PC-3 (cell line): ENCODE measurements around the gene TMEM213. TPM values are rescaled to one million over a fixed set of nuclear protein-coding genes. Genes with fewer than 3 reads are reported as not detected.

Source experiments
- ATAC-seq: fragments of 200-7000 bp; cut with Tn5 transposase; 2 replicates; pipeline ENCODE4 v1.9.1; 2020; ENCODE audit warnings: mild to moderate bottlenecking, moderate library complexity
- BruUV-seq: library from RNA; stranded (reverse); fragments of 400-500 nt; replicated peaks from 2 replicates; lab custom pipeline; 2021; lab: Mats Ljungman, UMichigan
- CTCF ChIA-PET: fragments of 300-600 bp; sonication (Branson Sonifier 250); formaldehyde crosslinking; loops from one replicate; lab custom pipeline; 2022; ENCODE audit warnings: antibody characterized with exemption; lab: Charles Lee
- POLR2A ChIA-PET: fragments of 300-600 bp; sonication (Branson Sonifier 250); formaldehyde crosslinking; loops from one replicate; lab custom pipeline; 2022; ENCODE audit warnings: antibody characterized with exemption; ENCODE audit not compliant: unreplicated experiment; lab: Charles Lee
- DNase-seq: peaks from one replicate; pipeline ENCODE4 v3.0.0-alpha.2; 2015
- H2AFZ ChIP-seq: fragments of 300-600 bp; sonication (generic); 2 replicates; pipeline ENCODE4 v1.6.0; 2016; ENCODE audit warnings: antibody characterized with exemption, low read length
- H3F3A ChIP-seq: fragments of 300-600 bp; sonication (generic); one replicate; pipeline ENCODE4 v1.6.0; 2017; ENCODE audit warnings: antibody characterized with exemption, low read length, control low read depth, mild to moderate bottlenecking; ENCODE audit not compliant: unreplicated experiment
- H3K27ac ChIP-seq: fragments of 300-600 bp; sonication (generic); 2 replicates; pipeline ENCODE4 v1.5.1; 2016; ENCODE audit warnings: mild to moderate bottlenecking, low read length
- H3K27me3 ChIP-seq: fragments of 300-600 bp; sonication (generic); 2 replicates; pipeline ENCODE4 v1.6.1; 2016; ENCODE audit warnings: low read length, mixed read lengths
- H3K36me3 ChIP-seq: fragments of 300-600 bp; sonication (generic); 2 replicates; pipeline ENCODE4 v1.6.1; 2016; ENCODE audit warnings: low read depth, mixed run types, low read length, mixed read lengths
- H3K4me1 ChIP-seq: fragments of 300-600 bp; sonication (generic); 2 replicates; pipeline ENCODE4 v1.5.1; 2016; ENCODE audit warnings: low read length; ENCODE audit not compliant: insufficient read depth
- H3K4me2 ChIP-seq: fragments of 300-600 bp; sonication (generic); 2 replicates; pipeline ENCODE4 v1.6.0; 2016; ENCODE audit warnings: low read length
- H3K4me3 ChIP-seq: fragments of 300-600 bp; sonication (generic); 2 replicates; pipeline ENCODE4 v1.5.1; 2016; ENCODE audit warnings: mild to moderate bottlenecking, low read length, mixed read lengths
- H3K79me2 ChIP-seq: fragments of 300-600 bp; sonication (generic); 2 replicates; pipeline ENCODE4 v1.6.1; 2017; ENCODE audit warnings: low read length, mixed read lengths
- H3K9ac ChIP-seq: fragments of 300-600 bp; sonication (generic); 2 replicates; pipeline ENCODE4 v1.6.0; 2016; ENCODE audit warnings: mild to moderate bottlenecking, low read length
- H3K9me2 ChIP-seq: fragments of 300-600 bp; sonication (generic); replicated peaks from 2 replicates; pipeline ENCODE4 v1.6.1; 2016; ENCODE audit warnings: mixed run types, low read length, mixed read lengths
- H3K9me3 ChIP-seq: fragments of 300-600 bp; sonication (generic); 2 replicates; pipeline ENCODE4 v1.6.1; 2016; ENCODE audit warnings: low read length, mixed read lengths
- H4K20me1 ChIP-seq: fragments of 300-600 bp; sonication (generic); 2 replicates; pipeline ENCODE4 v1.6.1; 2016; ENCODE audit warnings: low read length, mixed read lengths
- EZH2 ChIP-seq: fragments of 300-600 bp; sonication (generic); IDR thresholded peaks from one replicate; pipeline ENCODE4 v1.6.1; 2017; ENCODE audit warnings: antibody characterized with exemption, mild to moderate bottlenecking, low read length; ENCODE audit not compliant: unreplicated experiment
- EZH2phosphoT487 ChIP-seq: fragments of 300-600 bp; sonication (generic); IDR thresholded peaks from 2 replicates; pipeline ENCODE4 v1.6.1; 2018; ENCODE audit warnings: mild to moderate bottlenecking, antibody characterized with exemption, low read length, borderline replicate concordance
- intact Hi-C: fragments of 100-400 bp; cut with micrococcal nuclease; formaldehyde crosslinking; loops from 2 replicates; pipeline ENCODE4 v1.9.0; 2023
- total RNA-seq: library from RNA; depleted of rRNA; stranded (reverse); fragments of >200 nt; gene quantifications from 2 replicates; pipeline ENCODE4 v1.2.3, GENCODE V29; 2014
- TF ChIP-seq, protein P1 (sequence below): fragments of 300-600 bp; sonication (generic); conservative IDR thresholded peaks from 2 replicates; pipeline ENCODE4 v1.5.1; 2017; ENCODE audit warnings: antibody characterized with exemption, low read depth, mild to moderate bottlenecking, low read length

TMEM213 gene
- total RNA-seq, 1 experiment from 2014 or later = not detected

DNA sequence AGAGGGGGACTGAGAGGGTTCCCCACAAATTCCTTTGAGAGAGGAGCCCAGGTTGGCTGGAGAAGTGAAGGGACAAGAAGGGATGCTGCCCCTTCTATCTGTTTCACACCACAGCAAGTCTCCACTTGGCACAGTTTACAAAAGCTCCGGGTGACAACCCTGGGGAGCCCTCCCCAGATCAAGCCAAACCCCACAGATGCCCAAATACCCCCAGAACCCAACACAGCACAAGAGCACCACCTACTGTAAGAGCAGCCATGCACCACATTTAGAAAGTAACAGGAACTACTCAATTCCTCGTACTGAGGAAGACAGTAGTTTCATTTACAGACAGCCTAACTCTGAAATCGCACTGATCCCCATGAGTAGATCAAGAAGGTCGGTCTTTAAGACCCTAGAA is 68.0 kb downstream of the TMEM213 start:
- peak; percentile 33 for DNase-seq
- no peak overlapping the region for H3K4me2 ChIP-seq
- BruUV-seq = no TSS peak
- H3K9me2 ChIP-seq = no peaks in the 10 kb centered on the region
- TF ChIP-seq EZH2 = no peak
- TF ChIP-seq, protein P1, sequence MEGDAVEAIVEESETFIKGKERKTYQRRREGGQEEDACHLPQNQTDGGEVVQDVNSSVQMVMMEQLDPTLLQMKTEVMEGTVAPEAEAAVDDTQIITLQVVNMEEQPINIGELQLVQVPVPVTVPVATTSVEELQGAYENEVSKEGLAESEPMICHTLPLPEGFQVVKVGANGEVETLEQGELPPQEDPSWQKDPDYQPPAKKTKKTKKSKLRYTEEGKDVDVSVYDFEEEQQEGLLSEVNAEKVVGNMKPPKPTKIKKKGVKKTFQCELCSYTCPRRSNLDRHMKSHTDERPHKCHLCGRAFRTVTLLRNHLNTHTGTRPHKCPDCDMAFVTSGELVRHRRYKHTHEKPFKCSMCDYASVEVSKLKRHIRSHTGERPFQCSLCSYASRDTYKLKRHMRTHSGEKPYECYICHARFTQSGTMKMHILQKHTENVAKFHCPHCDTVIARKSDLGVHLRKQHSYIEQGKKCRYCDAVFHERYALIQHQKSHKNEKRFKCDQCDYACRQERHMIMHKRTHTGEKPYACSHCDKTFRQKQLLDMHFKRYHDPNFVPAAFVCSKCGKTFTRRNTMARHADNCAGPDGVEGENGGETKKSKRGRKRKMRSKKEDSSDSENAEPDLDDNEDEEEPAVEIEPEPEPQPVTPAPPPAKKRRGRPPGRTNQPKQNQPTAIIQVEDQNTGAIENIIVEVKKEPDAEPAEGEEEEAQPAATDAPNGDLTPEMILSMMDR = peak; percentile 73
- no peaks in the 10 kb centered on the region for H4K20me1 ChIP-seq
- ChIA-PET POLR2A (no interaction called here), CTCF (no interaction called here)
- peaks cover 4% of the 10 kb centered on the region for H3F3A ChIP-seq
- H3K4me3 ChIP-seq = no peak overlapping the region
- peak overlapping the region; percentile 93 for H3K27ac ChIP-seq
- ATAC-seq = 0 out of 2 replicates have a peak, but pooled peaks have one; percentile 10
- H3K36me3 ChIP-seq = peaks cover 25% of the 10 kb centered on the region
- H3K9ac ChIP-seq = 0 out of 2 replicates have a peak overlapping the region, but pooled peaks have one; percentile 56
- H3K9me3 ChIP-seq = no peaks in the 10 kb centered on the region
- H3K79me2 ChIP-seq = no peaks in the 10 kb centered on the region
- intact Hi-C loops = loop anchor here (2.0 kb wide), 1 partner anchor 109 kb away; no protein-coding TSS in a partner anchor
- peaks cover 18% of the 10 kb centered on the region for H3K4me1 ChIP-seq
- no peaks in the 10 kb centered on the region for H3K27me3 ChIP-seq
- no peak overlapping the region for H2AFZ ChIP-seq

DNA sequence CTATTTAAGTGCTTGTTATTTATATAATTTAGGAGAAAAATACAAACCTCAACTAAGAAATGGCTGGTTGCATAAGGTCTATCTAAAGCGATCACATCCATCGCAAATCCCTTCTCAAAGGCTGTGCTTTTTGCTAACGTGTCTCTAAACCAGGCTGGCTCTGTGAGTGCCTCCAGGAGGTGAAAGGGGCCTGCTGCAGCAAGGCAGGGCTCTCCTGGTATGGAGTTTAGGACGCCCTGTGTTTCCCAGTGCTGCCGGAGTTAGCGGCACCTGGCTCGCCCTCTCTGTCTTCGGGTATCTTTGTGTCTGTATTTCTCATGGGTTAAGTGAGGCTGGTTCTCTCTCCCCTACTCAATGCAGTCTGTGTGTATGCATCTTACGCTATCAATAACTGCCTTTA is 68.6 kb downstream of the TMEM213 start:
- peaks cover 4% of the 10 kb centered on the region for H3F3A ChIP-seq
- POLR2A ChIA-PET = no interaction called here
- ATAC-seq = no peak
- H3K36me3 ChIP-seq = peaks cover 21% of the 10 kb centered on the region
- BruUV-seq = no TSS peak
- H3K79me2 ChIP-seq = no peaks in the 10 kb centered on the region
- peak overlapping the region; percentile 93; the same call in 1 of the 2 replicates for H3K27ac ChIP-seq
- H3K27me3 ChIP-seq = no peaks in the 10 kb centered on the region
- intact Hi-C loops = no loop called here
- H2AFZ ChIP-seq = no peak overlapping the region
- no peak overlapping the region for H3K4me3 ChIP-seq
- H3K4me1 ChIP-seq = peaks cover 18% of the 10 kb centered on the region
- CTCF ChIA-PET = interaction anchor here (0.7 kb wide), 1 partner anchor 20 kb away, joined by 3 read pairs; no protein-coding TSS in a partner anchor
- H3K4me2 ChIP-seq = no peak overlapping the region
- no peaks in the 10 kb centered on the region for H3K9me3 ChIP-seq
- no peaks in the 10 kb centered on the region for H3K9me2 ChIP-seq
- TF ChIP-seq EZH2 = no peak
- H4K20me1 ChIP-seq = no peaks in the 10 kb centered on the region
- no peak for DNase-seq
- H3K9ac ChIP-seq = no peak overlapping the region

DNA sequence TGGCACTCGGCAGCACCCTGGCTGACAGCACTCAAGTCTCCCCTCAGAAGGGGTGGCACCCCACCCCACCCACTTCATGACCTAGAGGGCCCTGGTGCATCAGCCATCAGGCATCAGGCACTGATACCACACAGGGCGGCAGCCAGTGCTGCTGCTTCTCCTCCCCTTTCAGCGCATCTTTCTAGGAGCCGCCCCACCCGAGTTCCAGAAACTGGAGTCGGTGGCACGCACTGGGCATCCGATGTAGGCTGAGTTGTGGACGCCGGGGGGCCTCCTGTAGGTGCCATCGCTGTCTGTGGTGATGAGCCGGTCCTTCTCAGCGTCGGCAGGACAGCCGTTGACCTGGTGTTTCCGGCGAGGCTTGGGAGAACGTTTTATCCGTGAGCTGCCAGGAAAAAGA is 70.0 kb downstream of the TMEM213 start:
- ChIA-PET POLR2A (no interaction called here), CTCF (no interaction called here)
- intact Hi-C loops = no loop called here
- no peaks in the 10 kb centered on the region for H3K79me2 ChIP-seq
- peaks cover 21% of the 10 kb centered on the region for H3K36me3 ChIP-seq
- H3K27ac ChIP-seq = no peak overlapping the region
- DNase-seq (no peak), ATAC-seq (no peak)
- no peaks in the 10 kb centered on the region for H4K20me1 ChIP-seq
- H2AFZ ChIP-seq = no peak overlapping the region
- H3K4me1 ChIP-seq = peaks cover 25% of the 10 kb centered on the region
- no peaks in the 10 kb centered on the region for H3K9me3 ChIP-seq
- no peak overlapping the region for H3K4me3 ChIP-seq
- TF ChIP-seq EZH2phosphoT487 (no peak), EZH2 (no peak)
- TF ChIP-seq, protein P1 = no peak
- H3K9me2 ChIP-seq = no peaks in the 10 kb centered on the region
- BruUV-seq = no TSS peak
- no peak overlapping the region for H3K4me2 ChIP-seq
- H3K27me3 ChIP-seq = no peaks in the 10 kb centered on the region
- H3F3A ChIP-seq = peaks cover 4% of the 10 kb centered on the region
- no peak overlapping the region for H3K9ac ChIP-seq
